Sigmoid colon (tissue), 7 donors: ENCODE measurements around the gene OR10H5. TPM values are rescaled to one million over a fixed set of nuclear protein-coding genes. Genes with fewer than 3 reads are reported as not detected.

Experiments used
- DNase-seq: peaks from one replicate; pipeline ENCODE4 v3.0.0-alpha.2; 2019
- H3K27ac ChIP-seq, 4 donors: fragments of 200-600 bp; sonication (generic); one replicate each; pipeline ENCODE4 v1.5.1; 2016 to 2019; ENCODE audit warnings: mild to moderate bottlenecking in 1 of 4
- H3K27me3 ChIP-seq, 3 donors: fragments of 200-600 bp; sonication (generic); one replicate each; pipeline ENCODE4 v1.5.1; 2019; ENCODE audit warnings: mild to moderate bottlenecking in 1 of 3
- H3K36me3 ChIP-seq, 4 donors: fragments of 200-600 bp; sonication (generic); one replicate each; pipeline ENCODE4 v1.5.1; 2016 to 2019
- H3K4me1 ChIP-seq, 4 donors: fragments of 200-600 bp; sonication (generic); one replicate each; pipeline ENCODE4 v1.5.1; 2017 to 2019
- H3K4me3 ChIP-seq, 4 donors: fragments of 200-600 bp; sonication (generic); one replicate each; pipeline ENCODE4 v1.5.1; 2017 to 2019; ENCODE audit warnings: mild to moderate bottlenecking in 2 of 4, moderate library complexity in 1 of 4
- H3K9me3 ChIP-seq, 4 donors: fragments of 200-600 bp in 3 of 4; sonication (generic) in 3 of 4; one replicate each; pipeline versions ENCODE4 v1.5.1 to v1.6.1; 2013 to 2019
- CTCF ChIP-seq, 4 experiments: fragments of 450-650 bp in 3 of 4; fragments of 200-600 bp in 1 of 4; IDR thresholded peaks; one replicate each; pipeline ENCODE4 v1.5.1; 2016 to 2019; ENCODE audit warnings: antibody characterized with exemption in 4 of 4, mild to moderate bottlenecking in 3 of 4, moderate library complexity in 2 of 4
- EP300 ChIP-seq, 4 donors: sonication (generic); formaldehyde crosslinking; IDR thresholded peaks; one replicate each; pipeline ENCODE4 v1.6.1; 2017; ENCODE audit warnings: antibody characterized with exemption in 4 of 4
- POLR2A ChIP-seq, 2 donors: fragments of 450-650 bp; IDR thresholded peaks; one replicate each; pipeline ENCODE4 v1.6.1; 2016; ENCODE audit warnings: antibody characterized with exemption in 2 of 2, mild to moderate bottlenecking in 2 of 2, moderate library complexity in 2 of 2
- POLR2AphosphoS5 ChIP-seq, 4 donors: sonication (generic); formaldehyde crosslinking; IDR thresholded peaks; one replicate each; pipeline ENCODE4 v1.6.1; 2017; ENCODE audit warnings: antibody characterized with exemption in 4 of 4
- WGBS, 2 donors: extraction: QIAGEN DNeasy Blood & Tissue Kit; methylation state at CpG; one replicate each; pipeline ENCODE4 v1.1.7; 2013; 5-methylcytosine and 5-hydroxymethylcytosine counted together
- intact Hi-C: fragments of 100-400 bp; cut with DNase I; formaldehyde crosslinking; loops from one replicate; pipeline ENCODE4 v1.15.1; 2023
- polyA plus RNA-seq, 3 donors: library from polyadenylated mRNA; stranded (reverse); fragments of 200-250 nt; gene quantifications; one replicate each; pipeline ENCODE4 v1.2.3, GENCODE V29; 2013
- total RNA-seq, 4 donors: library from RNA; depleted of rRNA; stranded (reverse); fragments of >200 nt; gene quantifications; one replicate each; pipeline ENCODE4 v1.1.0, GENCODE V29; 2016
- donor health status: healthy with polysubstance abuse.
- donor health status: Bipolar disorder and iron deficiency.
- donor health status: healthy.

Gene OR10H5
- total and polyA plus RNA-seq, 7 donors, result under 0.01 TPM; not detected in 6

DNA sequence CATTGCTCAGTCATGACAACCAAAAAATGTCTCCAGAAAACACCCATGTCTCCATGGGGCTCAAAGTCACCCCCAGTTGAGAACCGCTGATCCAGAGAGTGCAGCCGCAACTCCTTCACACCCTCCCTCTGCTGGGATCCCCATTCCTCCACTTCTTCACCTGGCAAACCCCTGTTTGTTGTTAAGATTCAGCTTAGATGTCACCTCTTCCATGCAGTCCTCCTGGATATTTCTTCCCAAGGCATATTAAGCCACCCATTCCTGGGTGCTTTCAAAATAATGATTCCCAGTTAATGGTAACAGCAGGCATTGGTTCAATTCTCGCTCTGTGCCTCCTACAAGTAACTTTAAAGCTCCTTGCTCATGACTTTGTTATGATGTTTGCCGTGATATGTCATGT lies 24.0 kb downstream of the OR10H5 start:
- TF ChIP-seq EP300 (IDR thresholded peaks at IDR 0.05) (no peak), CTCF (IDR thresholded peaks at IDR 0.05) (no peak), POLR2A (IDR thresholded peaks at IDR 0.05) (no peak), POLR2AphosphoS5 (IDR thresholded peaks at IDR 0.05) (no peak)
- Histone ChIP-seq H3K27ac (no peak overlapping the region), H3K27me3 (peaks cover 0 to 21% (median 0%) of the 10 kb centered on the region in 3 donors), H3K9me3 (no peaks in the 10 kb centered on the region), H3K4me1 (peaks cover 0 to 7% (median 3%) of the 10 kb centered on the region in 4 donors), H3K4me3 (no peak overlapping the region), H3K36me3 (no peaks in the 10 kb centered on the region)
- DNase-seq, result no peak
- 82 to 83% methylated on average over 4 of the region's 4 CpGs for WGBS, 2 donors
- intact Hi-C loops, result loop anchor here (2.0 kb wide), 1 partner anchor 183 kb away; no protein-coding TSS in a partner anchor

DNA sequence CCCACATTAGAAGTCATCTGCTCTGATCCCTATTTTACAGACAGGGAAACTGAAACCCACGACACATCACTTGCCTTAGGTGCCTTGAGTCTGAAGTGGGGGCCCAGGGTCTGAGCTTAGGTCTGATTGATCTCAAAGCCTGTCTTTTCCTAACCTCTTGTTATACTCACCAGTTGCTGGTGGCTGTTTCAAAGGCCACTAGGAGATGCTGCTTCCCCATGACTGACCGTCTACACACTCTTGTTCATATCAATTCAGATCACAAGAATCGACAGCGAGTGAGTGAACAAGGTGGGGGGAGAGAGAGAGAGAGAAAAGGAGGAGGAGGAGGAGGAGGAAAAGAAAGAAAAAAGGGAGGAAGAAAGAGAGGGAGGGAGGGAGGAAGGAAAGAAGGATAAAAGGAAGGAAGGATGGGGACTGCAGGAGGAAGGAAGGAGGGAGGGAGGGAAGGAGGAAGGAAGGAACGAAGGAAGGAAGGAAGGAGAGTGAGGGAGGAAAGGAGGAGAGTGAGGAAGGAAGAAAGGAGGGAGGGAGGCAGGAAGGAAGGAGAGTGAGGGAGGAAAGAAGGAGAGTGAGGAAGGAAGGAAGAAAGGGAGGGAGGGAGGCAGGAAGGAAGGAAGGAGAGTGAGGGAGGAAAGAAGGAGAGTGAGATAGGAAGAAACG lies 24.7 kb downstream of the OR10H5 start:
- H3K36me3 ChIP-seq, result no peaks in the 10 kb centered on the region
- DNase-seq, result no peak

DNA sequence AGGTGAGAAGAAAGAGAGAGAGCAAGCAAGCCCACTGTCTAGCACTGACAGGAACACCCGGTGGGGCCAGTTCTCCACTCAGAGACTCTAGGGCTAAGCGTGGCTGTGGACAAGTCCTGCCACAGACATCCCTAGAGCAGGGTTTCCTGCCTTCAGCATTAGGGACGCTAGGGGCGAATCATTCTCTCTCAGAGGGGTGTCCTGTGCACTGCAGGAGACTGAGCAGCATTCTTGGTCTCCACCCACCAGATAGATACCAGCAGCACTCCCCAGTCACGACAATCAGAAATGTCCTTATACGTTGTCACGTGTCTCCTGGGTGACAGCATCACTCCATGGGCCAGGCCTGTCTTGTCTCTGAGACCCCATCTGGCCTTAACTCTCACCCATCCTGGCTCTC lies 26.5 kb downstream of the OR10H5 start:
- no peak overlapping the region for H3K27ac ChIP-seq
- no peak overlapping the region for H3K4me3 ChIP-seq
- no peaks in the 10 kb centered on the region for H3K36me3 ChIP-seq
- WGBS, 2 donors, result 45 to 54% methylated on average over 7 of the region's 7 CpGs
- H3K27me3 ChIP-seq, result peaks cover 0 to 21% (median 0%) of the 10 kb centered on the region in 3 donors
- no peaks in the 10 kb centered on the region for H3K9me3 ChIP-seq
- no peak for DNase-seq
- peaks cover 0 to 7% (median 3%) of the 10 kb centered on the region in 4 donors for H3K4me1 ChIP-seq
- intact Hi-C loops, result no loop called here
- TF ChIP-seq POLR2A (IDR thresholded peaks at IDR 0.05) (no peak), CTCF (IDR thresholded peaks at IDR 0.05) (no peak), POLR2AphosphoS5 (IDR thresholded peaks at IDR 0.05) (no peak), EP300 (IDR thresholded peaks at IDR 0.05) (no peak)

More for the DNA sequence above, 24.7 kb downstream of the OR10H5 start:
- intact Hi-C loops, result no loop called here
- Histone ChIP-seq H3K27me3 (peaks cover 0 to 21% (median 0%) of the 10 kb centered on the region in 3 donors), H3K9me3 (no peaks in the 10 kb centered on the region), H3K27ac (no peak overlapping the region), H3K4me3 (no peak overlapping the region), H3K4me1 (peaks cover 0 to 7% (median 3%) of the 10 kb centered on the region in 4 donors)
- WGBS, 2 donors, result 10 to 64% methylated on average over 6 of the region's 6 CpGs
- TF ChIP-seq CTCF (IDR thresholded peaks at IDR 0.05) (no peak), POLR2A (IDR thresholded peaks at IDR 0.05) (no peak), POLR2AphosphoS5 (IDR thresholded peaks at IDR 0.05) (no peak), EP300 (IDR thresholded peaks at IDR 0.05) (no peak)

- Histone ChIP-seq H3K27ac (no peak within 1 kb of the TSS), H3K36me3 (no peaks in the 10 kb centered on the region), H3K4me3 (no peak within 1 kb of the TSS), H3K27me3 (peaks cover 0 to 21% (median 0%) of the 10 kb centered on the region in 3 donors), H3K9me3 (no peaks in the 10 kb centered on the region), H3K4me1 (peaks cover 0 to 3% (median 0%) of the 10 kb centered on the region in 4 donors)
- 59 to 65% methylated on average over 5 of the region's 5 CpGs for WGBS, 2 donors
- DNase-seq, result no peak
- TF ChIP-seq POLR2A (IDR thresholded peaks at IDR 0.05), result no peak
- TF ChIP-seq CTCF (IDR thresholded peaks at IDR 0.05), result no peak
- no peak for TF ChIP-seq POLR2AphosphoS5 (IDR thresholded peaks at IDR 0.05)
- TF ChIP-seq EP300 (IDR thresholded peaks at IDR 0.05), result no peak
- intact Hi-C loops, result no loop called here
Observed at GRCh38 chr19:15815306-15815705, 27.8 kb downstream of the OR10H5 start, which contains the start of gene OR10H1. OR10H1 (minus strand) TSS chr19:15815664; CDS start chr19:15808037, 7,627 bp downstream.
